Gastrocnemius medialis (tissue), 4 donors: ENCODE data around the gene NUDT9.

Source experiments
- CTCF ChIP-seq, 5 experiments: fragments of 450-650 bp in 3 of 5; fragments of 200-600 bp in 2 of 5; sonication (generic) in 2 of 5; IDR thresholded peaks in 4 of 5; conservative IDR thresholded peaks in 1 of 5; 1 replicate in 4 of 5; 2 replicates in 1 of 5; pipeline ENCODE4 v1.5.1; 2016 to 2019; ENCODE audit warnings: antibody characterized with exemption in 5 of 5, mild to moderate bottlenecking in 3 of 5, moderate library complexity in 3 of 5
- POLR2A ChIP-seq, 2 donors: fragments of 450-650 bp; IDR thresholded peaks; one replicate each; pipeline ENCODE4 v1.6.1; 2017; ENCODE audit warnings: antibody characterized with exemption in 2 of 2, mild to moderate bottlenecking in 2 of 2, moderate library complexity in 2 of 2

- TF ChIP-seq CTCF (IDR thresholded peaks at IDR 0.05 in 4 of 5, conservative IDR thresholded peaks at IDR 0.05 in 1 of 5) (no peak), POLR2A (IDR thresholded peaks at IDR 0.05) (no peak)
Measured at GRCh38 chr4:87506974-87507701, 84.8 kb downstream of the NUDT9 start.
